Right lobe of liver (tissue), 4 donors: Measurements from ENCODE around the gene PIGP.

ENCODE experiments used
- CTCF ChIP-seq, 4 donors: fragments of 200-600 bp in 3 of 4; fragments of 450-650 bp in 1 of 4; IDR thresholded peaks; one replicate each; pipeline versions ENCODE4 v1.5.1 to v1.8.0; 2016 to 2022; ENCODE audit warnings: antibody characterized with exemption in 4 of 4, mild to moderate bottlenecking in 2 of 4
- POLR2A ChIP-seq: fragments of 450-650 bp; IDR thresholded peaks from one replicate; pipeline ENCODE4 v1.6.1; 2017; ENCODE audit warnings: antibody characterized with exemption, mild to moderate bottlenecking
- donor health status: DM: no; HTN: no; CAD: no.
- donor health status: DM: no; HTN: no; CAD: no.
- donor health status: DM: no; HTN: yes; CAD: no.

GRCh38 chr21:37028570-37028969 is 44.3 kb downstream of the PIGP start:
- no peak for TF ChIP-seq CTCF (IDR thresholded peaks at IDR 0.05)
- no peak for TF ChIP-seq POLR2A
